HCT116 (cell line): ENCODE measurements around the gene ODF2L. TPM values are rescaled to one million over a fixed set of nuclear protein-coding genes. Genes with fewer than 3 reads are reported as not detected.

Experiments
- ATAC-seq: fragments of 200-7000 bp; cut with Tn5 transposase; 2 replicates; pipeline ENCODE4 v1.9.1; 2020; ENCODE audit warnings: mild to moderate bottlenecking, moderate library complexity
- BruUV-seq: library from RNA; stranded (reverse); fragments of 400-500 nt; replicated peaks from 2 replicates; lab custom pipeline; 2021; lab: Mats Ljungman, UMichigan
- CTCF ChIA-PET: fragments of 300-600 bp; sonication (Branson Sonifier 250); formaldehyde crosslinking; loops from one replicate; lab custom pipeline; 2021; ENCODE audit warnings: antibody characterized with exemption; lab: Charles Lee
- POLR2A ChIA-PET: fragments of 300-600, 350-600 bp; sonication (Branson Sonifier 250); formaldehyde crosslinking; loops from one replicate; lab custom pipeline; 2021; ENCODE audit warnings: antibody characterized with exemption; lab: Charles Lee
- RAD21 ChIA-PET, 2 experiments: fragments of 300-600 bp; sonication (Branson Sonifier 250); formaldehyde crosslinking; loops; one replicate each; lab custom pipeline; 2023; ENCODE audit warnings: low total read pairs in 2 of 2; ENCODE audit not compliant: uncharacterized antibody in 2 of 2, unreplicated experiment in 2 of 2, low non-redundant PET in 1 of 2; lab: Charles Lee
- DNase-seq: peaks from one replicate; pipeline ENCODE4 v3.0.0-alpha.2; 2010; ENCODE audit warnings: low read depth, low spot score
- H2AFZ ChIP-seq: fragments of 200-600 bp; shearing (Covaris generic), sonication (generic); 2 replicates; pipeline ENCODE4 v1.6.1; 2017; ENCODE audit warnings: low read depth, mixed run types, mixed read lengths, antibody characterized with exemption, low read length; ENCODE audit not compliant: poor library complexity, severe bottlenecking
- H3K27ac ChIP-seq: 2 replicates; pipeline ENCODE4 v1.5.1; 2012; ENCODE audit warnings: low read depth, low read length
- H3K27me3 ChIP-seq: fragments of 200-600 bp; sonication (generic); 2 replicates; pipeline ENCODE4 v1.6.1; 2016; ENCODE audit warnings: mixed run types, low read length, mixed read lengths; ENCODE audit not compliant: insufficient read depth
- H3K36me3 ChIP-seq, 2 experiments: fragments of 200-500 bp in 1 of 2; fragments of 200-600 bp in 1 of 2; sonication (Bioruptor generic) in 1 of 2; sonication (generic) in 1 of 2; 2 replicates each; pipeline versions ENCODE4 v1.5.1 to v1.6.1; 2014 to 2016; ENCODE audit warnings: low read length in 2 of 2, inconsistent platforms in 1 of 2, mixed read lengths in 1 of 2, mixed run types in 1 of 2; ENCODE audit not compliant: insufficient read depth in 2 of 2, control insufficient read depth in 1 of 2
- H3K4me1 ChIP-seq, 2 experiments: fragments of 200-600 bp in 1 of 2; sonication (generic) in 1 of 2; 2 replicates each; pipeline versions ENCODE4 v1.5.1 to v1.6.1; 2012 to 2017; ENCODE audit warnings: low read length in 2 of 2, inconsistent platforms in 1 of 2, mild to moderate bottlenecking in 1 of 2, mixed read lengths in 1 of 2, mixed run types in 1 of 2, moderate library complexity in 1 of 2; ENCODE audit not compliant: insufficient read depth in 2 of 2, control insufficient read depth in 1 of 2
- H3K4me2 ChIP-seq: fragments of 200-600 bp; sonication (generic); 2 replicates; pipeline ENCODE4 v1.6.1; 2017; ENCODE audit warnings: mixed run types, low read length, mixed read lengths
- H3K4me3 ChIP-seq, 2 experiments: fragments of 200-600 bp in 1 of 2; sonication (generic) in 1 of 2; replicated peaks in 1 of 2; 2 replicates each; pipeline ENCODE4 v1.5.1; 2011 to 2016; ENCODE audit warnings: low read length in 2 of 2, control low read depth in 1 of 2, low read depth in 1 of 2, mild to moderate bottlenecking in 1 of 2, mixed read lengths in 1 of 2, mixed run types in 1 of 2
- H3K79me2 ChIP-seq: fragments of 200-600 bp; sonication (generic); 2 replicates; pipeline ENCODE4 v1.6.1; 2017; ENCODE audit warnings: mild to moderate bottlenecking, mixed run types, low read length, moderate library complexity, mixed read lengths; ENCODE audit not compliant: insufficient read depth
- H3K9ac ChIP-seq: fragments of 200-600 bp; sonication (generic); 2 replicates; pipeline ENCODE4 v1.6.1; 2016; ENCODE audit warnings: low read length, mixed read lengths
- H3K9me2 ChIP-seq: fragments of 200-600 bp; sonication (generic), shearing (Covaris generic); 2 replicates; pipeline ENCODE4 v1.6.1; 2017; ENCODE audit warnings: mixed run types, mild to moderate bottlenecking, moderate library complexity; ENCODE audit not compliant: insufficient read depth
- H3K9me3 ChIP-seq, 2 experiments: fragments of 200-500 bp in 1 of 2; fragments of 200-600 bp in 1 of 2; sonication (Bioruptor generic) in 1 of 2; sonication (generic) in 1 of 2; 2 replicates each; pipeline ENCODE4 v1.6.1; 2014 to 2017; ENCODE audit warnings: low read length in 2 of 2, mixed read lengths in 2 of 2, inconsistent platforms in 1 of 2, low read depth in 1 of 2, mild to moderate bottlenecking in 1 of 2, mixed run types in 1 of 2, moderate library complexity in 1 of 2; ENCODE audit not compliant: control insufficient read depth in 1 of 2, insufficient read depth in 1 of 2
- H4K20me1 ChIP-seq: fragments of 200-600 bp; sonication (generic), shearing (Covaris generic); 2 replicates; pipeline ENCODE4 v1.6.1; 2017; ENCODE audit warnings: mixed run types, mild to moderate bottlenecking, moderate library complexity; ENCODE audit not compliant: insufficient read depth
- CBX3 ChIP-seq: IDR thresholded peaks from 2 replicates; pipeline ENCODE4 v1.6.1; 2012; ENCODE audit warnings: low read depth
- CTCF ChIP-seq, 3 experiments: fragments of 200-600 bp in 1 of 3; sonication (generic) in 1 of 3; IDR thresholded peaks in 2 of 3; conservative IDR thresholded peaks in 1 of 3; 2 replicates each; pipeline ENCODE4 v1.5.1; 2012 to 2017; ENCODE audit warnings: low read depth in 2 of 3, low read length in 2 of 3, antibody characterized with exemption in 1 of 3, borderline replicate concordance in 1 of 3, control low read depth in 1 of 3, mild to moderate bottlenecking in 1 of 3, mixed read lengths in 1 of 3, mixed run types in 1 of 3, moderate library complexity in 1 of 3; ENCODE audit not compliant: insufficient read depth in 1 of 3
- ELF1 ChIP-seq: IDR thresholded peaks from 2 replicates; pipeline ENCODE4 v1.6.1; 2012; ENCODE audit warnings: low read depth, borderline replicate concordance
- FOSL1 ChIP-seq: IDR thresholded peaks from 2 replicates; pipeline ENCODE4 v1.6.1; 2012; ENCODE audit warnings: low read depth
- POLR2AphosphoS5 ChIP-seq: IDR thresholded peaks from 2 replicates; pipeline ENCODE4 v1.6.1; 2011; ENCODE audit warnings: mild to moderate bottlenecking, low read depth, low read length, moderate library complexity
- RAD21 ChIP-seq: IDR thresholded peaks from 2 replicates; pipeline ENCODE4 v1.6.1; 2012; ENCODE audit warnings: low read depth, mild to moderate bottlenecking
- SIN3A ChIP-seq: IDR thresholded peaks from 2 replicates; pipeline ENCODE4 v1.6.1; 2012; ENCODE audit warnings: low read depth
- SRF ChIP-seq: IDR thresholded peaks from 2 replicates; pipeline ENCODE4 v1.6.1; 2012; ENCODE audit warnings: low read depth
- ZFX ChIP-seq: fragments of 450-650 bp; IDR thresholded peaks from 2 replicates; pipeline ENCODE4 v1.6.1; 2017
- intact Hi-C: fragments of 100-400 bp; cut with micrococcal nuclease; formaldehyde crosslinking; loops from 2 replicates; pipeline ENCODE4 v1.10.0; 2022
- total RNA-seq: library from RNA; stranded (reverse); gene quantifications from one replicate; pipeline ENCODE4 v1.2.1, GENCODE V29; 2021; ENCODE audit not compliant: unreplicated experiment
- TF ChIP-seq, protein P1 (sequence below): IDR thresholded peaks from 2 replicates; pipeline ENCODE4 v1.6.1; 2012

Gene ODF2L
- total RNA-seq, 1 experiment from 2014 or later, result 33.7 TPM

DNA sequence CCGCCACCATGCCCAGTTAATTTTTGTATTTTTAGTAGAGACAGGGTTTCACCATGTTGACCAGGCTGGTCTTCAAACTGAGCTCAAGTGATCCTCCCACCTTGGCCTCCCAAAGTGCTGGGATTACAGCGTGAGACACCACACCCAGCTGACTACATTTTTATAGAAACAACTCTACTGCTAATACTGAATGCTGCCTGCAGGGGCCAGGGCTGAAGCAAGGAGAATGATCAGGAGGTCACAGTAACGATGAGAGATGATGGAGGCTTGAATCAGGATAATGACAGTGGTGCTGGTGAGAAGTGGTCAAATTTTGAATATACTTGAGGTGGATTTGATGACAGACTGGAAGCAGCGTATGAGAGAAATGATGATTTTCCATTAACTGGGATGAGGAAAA lies 33.3 kb downstream of the ODF2L start:
- Histone ChIP-seq H3K9me3 (no peaks in the 10 kb centered on the region), H3K4me1 (no peaks in the 10 kb centered on the region), H3K79me2 (no peaks in the 10 kb centered on the region)
- DNase-seq, result no peak
- TF ChIP-seq CBX3, result no peak
- TF ChIP-seq SIN3A, result no peak
- no peak for TF ChIP-seq ELF1
- TF ChIP-seq SRF, result no peak
- TF ChIP-seq CTCF (IDR thresholded peaks at IDR 0.05 in 2 of 3, conservative IDR thresholded peaks at IDR 0.05 in 1 of 3; ENCODE audit: borderline replicate concordance in 1 of 3, insufficient read depth in 1 of 3, low read depth in 2 of 3, low read length in 2 of 3), result 0 out of 6 replicates have a peak, but pooled peaks of 1 of the 3 experiments have one; percentile 14
- TF ChIP-seq, all 23 proteins: peak for 1
- intact Hi-C loops, result loop anchor here (10.0 kb wide), 1 partner anchor 468 kb away; no protein-coding TSS in a partner anchor
- H3K9me2 ChIP-seq, result no peaks in the 10 kb centered on the region
- H4K20me1 ChIP-seq, result no peaks in the 10 kb centered on the region
- RAD21 ChIA-PET, result no interaction called here
- no peaks in the 10 kb centered on the region for H3K27me3 ChIP-seq
- no peak overlapping the region for H3K4me2 ChIP-seq
- CTCF ChIA-PET, result no interaction called here
- 0 out of 4 replicates have a peak, but pooled peaks cover 0 to 2% of the 10 kb centered on the region in 2 experiments for H3K36me3 ChIP-seq
- no peak overlapping the region for H3K27ac ChIP-seq
- POLR2A ChIA-PET, result no interaction called here
- H3K4me3 ChIP-seq, result no peak overlapping the region
- BruUV-seq, result no TSS peak
- peak; percentile 61 for ATAC-seq
- H2AFZ ChIP-seq, result no peak overlapping the region
- H3K9ac ChIP-seq, result no peak overlapping the region

DNA sequence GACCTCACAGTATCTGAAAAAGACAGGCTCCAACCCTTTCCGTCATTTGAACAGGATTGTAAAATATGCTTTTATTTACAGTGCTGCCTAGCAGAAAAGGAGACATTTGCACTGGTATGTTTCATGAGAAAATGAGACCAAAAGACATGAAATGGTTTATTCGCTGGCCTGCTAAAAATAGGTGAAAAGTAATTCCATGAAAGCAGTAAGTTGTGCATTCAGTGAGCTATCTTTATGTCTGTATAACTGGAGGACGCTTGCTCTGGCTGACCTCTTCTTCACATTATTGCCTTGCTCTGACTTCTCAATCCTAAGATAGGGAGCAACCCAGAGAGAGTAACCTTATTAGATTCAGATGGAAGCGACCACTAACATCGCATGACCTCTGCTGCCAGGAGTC lies 38.3 kb downstream of the ODF2L start:
- ATAC-seq (no peak), DNase-seq (no peak)
- Histone ChIP-seq H3K27ac (no peak overlapping the region), H3K9me2 (no peaks in the 10 kb centered on the region), H3K4me3 (no peak overlapping the region), H3K9ac (no peak overlapping the region), H3K27me3 (no peaks in the 10 kb centered on the region), H4K20me1 (no peaks in the 10 kb centered on the region), H3K4me2 (no peak overlapping the region), H3K9me3 (no peaks in the 10 kb centered on the region), H3K79me2 (no peaks in the 10 kb centered on the region), H3K4me1 (no peaks in the 10 kb centered on the region), H3K36me3 (peaks cover 3 to 4% of the 10 kb centered on the region in 2 experiments; a peak in 1 of 4 replicates), H2AFZ (no peak overlapping the region)
- no peak for TF ChIP-seq ZFX
- no peak for TF ChIP-seq POLR2AphosphoS5
- TF ChIP-seq RAD21, result no peak
- TF ChIP-seq, protein P1, sequence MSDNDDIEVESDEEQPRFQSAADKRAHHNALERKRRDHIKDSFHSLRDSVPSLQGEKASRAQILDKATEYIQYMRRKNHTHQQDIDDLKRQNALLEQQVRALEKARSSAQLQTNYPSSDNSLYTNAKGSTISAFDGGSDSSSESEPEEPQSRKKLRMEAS, result no peak
- no peak for TF ChIP-seq FOSL1
- TF ChIP-seq ELF1, result no peak
- TF ChIP-seq SRF, result no peak
- CTCF ChIA-PET, result no interaction called here
- RAD21 ChIA-PET, result no interaction called here
- POLR2A ChIA-PET, result no interaction called here
- intact Hi-C loops, result no loop called here
- BruUV-seq, result no TSS peak
